ENCODE results near the gene AMPD1.
A peak's percentile ranks its signal among the peaks of the same experiment; 100 is the strongest.

Gene AMPD1

GRCh38 chr1:114695430-114696058 lies at the start of gene AMPD1:
TSS of gene AMPD1 (minus strand) at chr1:114695546. CDS start at chr1:114695471, 75 bp downstream.
- DNase-seq (ENCODE audit: extremely low spot score, insufficient read length, low read depth) (no peak), FAIRE-seq (no peak)

- DNase-seq (ENCODE audit: extremely low spot score, insufficient read length, low read depth) (no peak), FAIRE-seq (no peak)
These were observed 46.8 kb upstream of the AMPD1 start for GRCh38 chr1:114741963-114742746.

GRCh38 chr1:114740331-114740730 lies 45.0 kb upstream of the AMPD1 start:
- FAIRE-seq (no peak), DNase-seq (ENCODE audit: extremely low spot score, insufficient read length, low read depth) (no peak)

- FAIRE-seq (no peak), DNase-seq (ENCODE audit: extremely low spot score, insufficient read length, low read depth) (no peak)
These were observed 42.0 kb upstream of the AMPD1 start for GRCh38 chr1:114737314-114737849.

- no peak for DNase-seq (ENCODE audit: extremely low spot score, insufficient read length, low read depth)
- no peak for FAIRE-seq
These were observed 40.1 kb upstream of the AMPD1 start for GRCh38 chr1:114735479-114735878.

- DNase-seq (ENCODE audit: extremely low spot score, insufficient read length, low read depth) (no peak), FAIRE-seq (no peak)
These were observed 34.4 kb upstream of the AMPD1 start for GRCh38 chr1:114729782-114730181.

- FAIRE-seq (no peak), DNase-seq (ENCODE audit: extremely low spot score, insufficient read length, low read depth) (no peak)
These were observed 33.2 kb upstream of the AMPD1 start for GRCh38 chr1:114728553-114728952.

- FAIRE-seq (no peak), DNase-seq (ENCODE audit: extremely low spot score, insufficient read length, low read depth) (no peak)
These were observed 29.9 kb upstream of the AMPD1 start for GRCh38 chr1:114725230-114725629.

- no peak for FAIRE-seq
These were observed 28.6 kb upstream of the AMPD1 start for GRCh38 chr1:114723915-114724314.

GRCh38 chr1:114723457-114723856 lies 28.1 kb upstream of the AMPD1 start:
- FAIRE-seq (no peak), DNase-seq (ENCODE audit: extremely low spot score, insufficient read length, low read depth) (no peak)

More at GRCh38 chr1:114723915-114724314, 28.6 kb upstream of the AMPD1 start:
- no peak for DNase-seq (ENCODE audit: extremely low spot score, insufficient read length, low read depth)

- DNase-seq (ENCODE audit: extremely low spot score, insufficient read length, low read depth) (no peak), FAIRE-seq (no peak)
These were observed 25.1 kb upstream of the AMPD1 start for GRCh38 chr1:114720492-114720891.

GRCh38 chr1:114719424-114719787 lies 24.1 kb upstream of the AMPD1 start:
- DNase-seq (ENCODE audit: extremely low spot score, insufficient read length, low read depth) (no peak), FAIRE-seq (no peak)

- FAIRE-seq (no peak), DNase-seq (ENCODE audit: extremely low spot score, insufficient read length, low read depth) (no peak)
These were observed 23.5 kb upstream of the AMPD1 start for GRCh38 chr1:114718661-114719423.

- FAIRE-seq: peak; percentile 80
- DNase-seq (ENCODE audit: extremely low spot score, insufficient read length, low read depth): peak; percentile 84
These were observed 21.2 kb upstream of the AMPD1 start, which contains the start of gene NRAS for GRCh38 chr1:114716304-114717170. TSS of gene NRAS (minus strand) at chr1:114716771. CDS start at chr1:114716160, 611 bp downstream.

GRCh38 chr1:114715952-114716303 lies 20.6 kb upstream of the AMPD1 start:
- DNase-seq (ENCODE audit: extremely low spot score, insufficient read length, low read depth): no peak
- FAIRE-seq: no peak

- FAIRE-seq: no peak
- no peak for DNase-seq (ENCODE audit: extremely low spot score, insufficient read length, low read depth)
These were observed 17.6 kb upstream of the AMPD1 start for GRCh38 chr1:114712977-114713376.

- FAIRE-seq (no peak), DNase-seq (ENCODE audit: extremely low spot score, insufficient read length, low read depth) (no peak)
These were observed 15.0 kb upstream of the AMPD1 start for GRCh38 chr1:114710360-114710759.

- DNase-seq (ENCODE audit: extremely low spot score, insufficient read length, low read depth): no peak
- FAIRE-seq: no peak
These were observed 12.3 kb upstream of the AMPD1 start for GRCh38 chr1:114707604-114708003.

- no peak for DNase-seq (ENCODE audit: extremely low spot score, insufficient read length, low read depth)
- no peak for FAIRE-seq
These were observed 7.9 kb upstream of the AMPD1 start for GRCh38 chr1:114703242-114703641.

- FAIRE-seq (no peak), DNase-seq (ENCODE audit: extremely low spot score, insufficient read length, low read depth) (no peak)
These were observed 7.4 kb upstream of the AMPD1 start for GRCh38 chr1:114702737-114703136.
